B cell (primary cell): ENCODE measurements around the gene MAP4K1. TPM values are rescaled to one million over a fixed set of nuclear protein-coding genes. Genes with fewer than 3 reads are reported as not detected.

Experiments
- ATAC-seq: fragments of 200-7000 bp; cut with Tn5 transposase; one replicate; pipeline ENCODE4 v1.10.0; 2021; ENCODE audit warnings: low read depth, mild to moderate bottlenecking, moderate number of reproducible peaks, moderate library complexity
- CTCF ChIA-PET: fragments of 350-600 bp; sonication (Branson Sonifier 250); formaldehyde crosslinking; loops from one replicate; lab custom pipeline; 2021; ENCODE audit warnings: antibody characterized with exemption, inconsistent platforms; lab: Charles Lee
- POLR2A ChIA-PET: fragments of 350-600 bp; sonication (Branson Sonifier 250); formaldehyde crosslinking; loops from one replicate; lab custom pipeline; 2021; ENCODE audit warnings: antibody characterized with exemption; lab: Charles Lee
- DNase-seq: peaks from one replicate; pipeline ENCODE4 v3.0.0; 2013
- H2AFZ ChIP-seq: 2 replicates; pipeline ENCODE4 v1.6.1; 2012; ENCODE audit warnings: mild to moderate bottlenecking, low read depth, low read length; ENCODE audit not compliant: insufficient read depth, poor library complexity, severe bottlenecking
- H3K27ac ChIP-seq, 2 donors: 1 replicate in 1 of 2; 2 replicates in 1 of 2; pipeline ENCODE4 v1.5.1; 2012 to 2013; ENCODE audit warnings: low read length in 2 of 2, mild to moderate bottlenecking in 2 of 2, moderate library complexity in 1 of 2
- H3K27me3 ChIP-seq, 4 experiments: fragments of 200-600 bp in 1 of 4; sonication (generic) in 1 of 4; replicated peaks in 1 of 4; 1 replicate in 2 of 4; 2 replicates in 2 of 4; pipeline versions ENCODE4 v1.6.1 to v1.7.0; 2013 to 2016; ENCODE audit warnings: low read length in 3 of 4, mild to moderate bottlenecking in 2 of 4, mixed read lengths in 1 of 4, moderate library complexity in 1 of 4; ENCODE audit not compliant: insufficient read depth in 4 of 4, control insufficient read depth in 3 of 4; ENCODE audit errors: control extremely low read depth in 1 of 4
- H3K36me3 ChIP-seq, 2 experiments: replicated peaks in 1 of 2; 1 replicate in 1 of 2; 2 replicates in 1 of 2; pipeline versions ENCODE4 v1.6.1 to v1.7.1; 2013; ENCODE audit warnings: low read length in 1 of 2; ENCODE audit not compliant: insufficient read depth in 2 of 2, control insufficient read depth in 1 of 2; ENCODE audit errors: control extremely low read depth in 1 of 2, extremely low read depth in 1 of 2
- H3K4me1 ChIP-seq, 2 donors: fragments of 200-600 bp in 1 of 2; sonication (generic) in 1 of 2; 1 replicate in 1 of 2; 2 replicates in 1 of 2; pipeline versions ENCODE4 v1.5.1 to v1.6.1; 2013 to 2017; ENCODE audit warnings: low read length in 2 of 2; ENCODE audit not compliant: control insufficient read depth in 2 of 2, insufficient read depth in 2 of 2
- H3K4me2 ChIP-seq: replicated peaks from 2 replicates; pipeline ENCODE3; 2012; ENCODE audit warnings: mild to moderate bottlenecking, low read depth, low read length; ENCODE audit not compliant: poor library complexity, severe bottlenecking
- H3K4me3 ChIP-seq, 5 experiments: fragments of 200-600 bp in 1 of 5; sonication (generic) in 1 of 5; 1 replicate in 3 of 5; 2 replicates in 2 of 5; pipeline versions ENCODE4 v1.5.1 to v1.7.0; 2011 to 2016; ENCODE audit warnings: low read length in 4 of 5, mild to moderate bottlenecking in 4 of 5, low read depth in 2 of 5, control low read depth in 1 of 5, moderate library complexity in 1 of 5; ENCODE audit not compliant: insufficient read depth in 1 of 5; ENCODE audit errors: control extremely low read depth in 1 of 5, extremely low read depth in 1 of 5
- H3K79me2 ChIP-seq: fragments of 200-600 bp; sonication (generic); one replicate; pipeline ENCODE4 v1.6.0; 2016; ENCODE audit warnings: low read length; ENCODE audit not compliant: control insufficient read depth, insufficient read depth
- H3K9ac ChIP-seq: fragments of 200-600 bp; sonication (generic); 2 replicates; pipeline ENCODE4 v1.6.1; 2017; ENCODE audit warnings: mild to moderate bottlenecking, low read length, moderate library complexity
- H3K9me3 ChIP-seq, 3 donors: one replicate each; pipeline versions ENCODE4 v1.6.1 to v1.7.1; 2013; ENCODE audit warnings: low read length in 2 of 3; ENCODE audit not compliant: control insufficient read depth in 2 of 3, insufficient read depth in 1 of 3; ENCODE audit errors: control extremely low read depth in 1 of 3
- H4K20me1 ChIP-seq: 2 replicates; pipeline ENCODE4 v1.6.0; 2012; ENCODE audit warnings: mild to moderate bottlenecking, low read length; ENCODE audit not compliant: insufficient read depth, control insufficient read depth, poor library complexity, severe bottlenecking
- H3K27ac Mint-ChIP-seq: one replicate; pipeline ENCODE4 v1.8.0; 2021; ENCODE audit warnings: mixed read lengths
- H3K27me3 Mint-ChIP-seq: one replicate; pipeline ENCODE4 v1.8.0; 2021; ENCODE audit warnings: mixed read lengths
- H3K4me1 Mint-ChIP-seq: one replicate; pipeline ENCODE4 v1.8.0; 2021; ENCODE audit warnings: mixed read lengths
- H3K4me3 Mint-ChIP-seq: one replicate; pipeline ENCODE4 v1.8.0; 2021; ENCODE audit warnings: mixed read lengths
- H3K9me3 Mint-ChIP-seq: one replicate; pipeline ENCODE4 v1.8.0; 2022; ENCODE audit warnings: mixed read lengths; ENCODE audit not compliant: insufficient read depth
- EZH2 ChIP-seq: IDR thresholded peaks from 2 replicates; pipeline ENCODE4 v1.6.1; 2012; ENCODE audit warnings: borderline replicate concordance, low read depth, mild to moderate bottlenecking, moderate library complexity, low read length; ENCODE audit not compliant: insufficient read depth, poor library complexity, severe bottlenecking
- WGBS: methylation state at CpG from one replicate; pipeline ENCODE4 v1.1.5; 2013; ENCODE audit warnings: missing lambda C conversion rate; ENCODE audit not compliant: insufficient coverage; 5-methylcytosine and 5-hydroxymethylcytosine counted together
- intact Hi-C: fragments of 100-400 bp; cut with micrococcal nuclease; formaldehyde crosslinking; loops from one replicate; pipeline ENCODE4 v1.10.0; 2022
- polyA plus RNA-seq: library from polyadenylated mRNA; depleted of rRNA; stranded (reverse); fragments of >200 nt; gene quantifications from 2 replicates; pipeline ENCODE4 v1.2.3, GENCODE V29; 2012
- total RNA-seq, 2 donors: library from RNA; stranded (reverse); fragments of 120-200 nt in 1 of 2; gene quantifications; 1 replicate in 1 of 2; 2 replicates in 1 of 2; pipeline versions ENCODE4 v1.2.3 to v1.2.4, GENCODE V29; 2013 to 2022
- TF ChIP-seq, protein P1 (sequence below): fragments of 200-600 bp; IDR thresholded peaks from one replicate; pipeline ENCODE4 v1.8.0; 2022; ENCODE audit warnings: antibody characterized with exemption, mild to moderate bottlenecking

Gene MAP4K1
- total and polyA plus RNA-seq, 2 donors (not counting 1 experiment from before 2014, with no cell fraction given), result 291 to 415 TPM

DNA sequence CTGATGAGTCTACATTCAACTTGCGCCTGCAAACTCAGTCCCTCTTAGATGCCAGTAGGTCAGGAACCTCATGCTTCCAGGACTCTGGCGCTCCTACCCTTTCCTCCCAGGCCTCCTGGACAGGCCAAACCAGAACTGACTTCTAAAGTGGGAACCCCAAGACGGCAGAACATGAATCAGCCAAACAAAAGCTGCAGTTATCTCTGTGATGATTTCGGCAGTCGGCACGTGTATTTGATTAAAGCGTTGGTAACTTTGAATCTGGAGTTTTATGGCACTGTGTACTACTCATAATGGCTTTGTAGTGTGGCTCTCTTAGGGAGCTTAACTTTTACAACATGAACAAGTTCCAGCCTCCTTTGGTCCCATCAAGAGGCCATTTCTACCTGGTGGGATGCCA lies 43.4 kb upstream of the MAP4K1 start:
- ChIA-PET POLR2A (no interaction called here), CTCF (interaction anchor here (0.5 to 1.1 kb wide), 3 partner anchors 25 to 152 kb away, joined by 3 read pairs; no protein-coding TSS in a partner anchor)
- Histone ChIP-seq H3K4me2 (no peak overlapping the region), H4K20me1 (peaks cover 54% of the 10 kb centered on the region), H3K9ac (no peak overlapping the region), H3K4me1 (peaks cover 22 to 29% of the 10 kb centered on the region in 2 donors), H3K9me3 (no peaks in the 10 kb centered on the region), H3K27me3 (no peaks in the 10 kb centered on the region), H3K4me3 (no peak overlapping the region), H3K27ac (no peak overlapping the region), H2AFZ (no peak overlapping the region), H3K36me3 (peaks cover 0 to 22% of the 10 kb centered on the region in 2 experiments), H3K79me2 (peaks cover 100% of the 10 kb centered on the region)
- TF ChIP-seq, protein P1, sequence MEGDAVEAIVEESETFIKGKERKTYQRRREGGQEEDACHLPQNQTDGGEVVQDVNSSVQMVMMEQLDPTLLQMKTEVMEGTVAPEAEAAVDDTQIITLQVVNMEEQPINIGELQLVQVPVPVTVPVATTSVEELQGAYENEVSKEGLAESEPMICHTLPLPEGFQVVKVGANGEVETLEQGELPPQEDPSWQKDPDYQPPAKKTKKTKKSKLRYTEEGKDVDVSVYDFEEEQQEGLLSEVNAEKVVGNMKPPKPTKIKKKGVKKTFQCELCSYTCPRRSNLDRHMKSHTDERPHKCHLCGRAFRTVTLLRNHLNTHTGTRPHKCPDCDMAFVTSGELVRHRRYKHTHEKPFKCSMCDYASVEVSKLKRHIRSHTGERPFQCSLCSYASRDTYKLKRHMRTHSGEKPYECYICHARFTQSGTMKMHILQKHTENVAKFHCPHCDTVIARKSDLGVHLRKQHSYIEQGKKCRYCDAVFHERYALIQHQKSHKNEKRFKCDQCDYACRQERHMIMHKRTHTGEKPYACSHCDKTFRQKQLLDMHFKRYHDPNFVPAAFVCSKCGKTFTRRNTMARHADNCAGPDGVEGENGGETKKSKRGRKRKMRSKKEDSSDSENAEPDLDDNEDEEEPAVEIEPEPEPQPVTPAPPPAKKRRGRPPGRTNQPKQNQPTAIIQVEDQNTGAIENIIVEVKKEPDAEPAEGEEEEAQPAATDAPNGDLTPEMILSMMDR, result no peak
- TF ChIP-seq EZH2, result no peak
- H3K4me3 Mint-ChIP-seq, result no peak overlapping the region
- peaks cover 48% of the 10 kb centered on the region for H3K4me1 Mint-ChIP-seq
- H3K9me3 Mint-ChIP-seq, result no peaks in the 10 kb centered on the region
- DNase-seq (no peak), ATAC-seq (no peak)
- no peak overlapping the region for H3K27ac Mint-ChIP-seq
- WGBS, result 96% methylated on average over 3 of the region's 7 CpGs
- intact Hi-C loops, result no loop called here
- no peaks in the 10 kb centered on the region for H3K27me3 Mint-ChIP-seq

DNA sequence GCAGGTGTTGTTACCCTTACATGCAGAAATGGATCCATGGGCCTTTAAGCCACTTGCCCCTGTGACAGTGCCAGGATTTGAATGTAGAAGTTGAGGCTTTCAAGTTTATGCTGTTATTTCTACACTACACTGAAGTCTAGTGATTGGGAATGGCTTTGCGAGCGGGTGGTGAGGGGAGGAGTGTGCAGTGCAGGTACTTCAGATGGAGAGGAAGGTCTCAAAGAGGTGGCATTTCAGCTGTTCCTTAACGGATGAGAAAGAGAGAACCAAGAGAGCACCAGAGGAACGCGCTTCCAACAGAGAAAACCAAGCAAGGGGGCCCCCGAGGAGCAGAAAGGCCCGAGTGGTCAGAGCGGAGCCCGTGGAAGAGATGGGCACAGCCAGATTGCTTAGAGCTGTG lies 43.0 kb upstream of the MAP4K1 start:
- H3K9ac ChIP-seq, result no peak overlapping the region
- intact Hi-C loops, result no loop called here
- H3K27me3 ChIP-seq, result no peaks in the 10 kb centered on the region
- peaks cover 0 to 22% of the 10 kb centered on the region in 2 experiments for H3K36me3 ChIP-seq
- no peaks in the 10 kb centered on the region for H3K9me3 ChIP-seq
- H3K4me2 ChIP-seq, result no peak overlapping the region
- Mint-ChIP-seq H3K4me3 (no peak overlapping the region), H3K9me3 (no peaks in the 10 kb centered on the region), H3K27ac (no peak overlapping the region), H3K27me3 (no peaks in the 10 kb centered on the region), H3K4me1 (peaks cover 48% of the 10 kb centered on the region)
- no peak overlapping the region for H3K27ac ChIP-seq
- H3K79me2 ChIP-seq, result peaks cover 100% of the 10 kb centered on the region
- CTCF ChIA-PET, result interaction anchor here (0.5 to 0.6 kb wide), 2 partner anchors 127 to 152 kb away, joined by 3 read pairs; no protein-coding TSS in a partner anchor
- ATAC-seq (no peak), DNase-seq (no peak)
- H4K20me1 ChIP-seq, result peaks cover 58% of the 10 kb centered on the region
- TF ChIP-seq, protein P1, result no peak
- TF ChIP-seq EZH2, result no peak
- POLR2A ChIA-PET, result no interaction called here
- WGBS, result 96% methylated on average over 4 of the region's 9 CpGs
- peaks cover 19 to 28% of the 10 kb centered on the region in 2 donors for H3K4me1 ChIP-seq
- no peak overlapping the region for H2AFZ ChIP-seq
- no peak overlapping the region for H3K4me3 ChIP-seq
